ENCODE results near the gene AKAP6. TPM values are rescaled to one million over a fixed set of nuclear protein-coding genes. Genes with fewer than 3 reads are reported as not detected.

Gene AKAP6
- total RNA-seq, 1 experiment from 2014 or later: 2.3 TPM

DNA sequence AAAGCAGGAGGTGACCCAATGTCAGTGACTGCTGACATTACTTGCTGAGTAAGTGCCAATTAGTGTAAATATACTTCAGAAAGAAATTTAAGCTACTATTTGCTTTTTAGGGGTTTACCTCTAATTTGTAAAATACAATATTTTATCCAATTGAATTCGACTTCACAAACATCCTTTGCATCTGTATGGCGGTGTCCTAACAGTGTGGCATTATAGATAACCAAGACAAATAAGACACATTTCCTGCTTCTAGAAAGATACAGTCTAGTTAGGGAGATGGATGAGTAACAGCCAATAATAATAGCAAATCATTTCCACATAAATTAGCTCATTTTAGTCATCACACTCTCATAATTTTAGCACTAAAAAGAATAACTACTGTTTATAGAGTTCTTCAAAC lies 196.5 kb downstream of the AKAP6 start:
- Histone ChIP-seq H3K79me2 (ENCODE audit: low read length) (no peaks in the 10 kb centered on the region), H3K9me3 (ENCODE audit: low read length) (no peaks in the 10 kb centered on the region), H3K27ac (ENCODE audit: low read length) (no peak overlapping the region), H3K27me3 (ENCODE audit: low read length) (no peaks in the 10 kb centered on the region), H2AFZ (ENCODE audit: low read length) (no peak overlapping the region), H3K4me2 (ENCODE audit: low read depth, low read length, poor library complexity, severe bottlenecking) (no peak overlapping the region), H3K4me1 (ENCODE audit: low read length) (no peaks in the 10 kb centered on the region), H3K9me2 (replicated peaks; ENCODE audit: insufficient read depth, low read length) (no peaks in the 10 kb centered on the region), H3K9ac (ENCODE audit: low read length) (no peak overlapping the region), H4K20me1 (ENCODE audit: insufficient read depth, low read depth, low read length) (no peaks in the 10 kb centered on the region), H3K36me3 (ENCODE audit: insufficient read depth, low read length) (no peaks in the 10 kb centered on the region), H3K4me3 (ENCODE audit: low read length) (no peak overlapping the region)
- DNase-seq: no peak

DNA sequence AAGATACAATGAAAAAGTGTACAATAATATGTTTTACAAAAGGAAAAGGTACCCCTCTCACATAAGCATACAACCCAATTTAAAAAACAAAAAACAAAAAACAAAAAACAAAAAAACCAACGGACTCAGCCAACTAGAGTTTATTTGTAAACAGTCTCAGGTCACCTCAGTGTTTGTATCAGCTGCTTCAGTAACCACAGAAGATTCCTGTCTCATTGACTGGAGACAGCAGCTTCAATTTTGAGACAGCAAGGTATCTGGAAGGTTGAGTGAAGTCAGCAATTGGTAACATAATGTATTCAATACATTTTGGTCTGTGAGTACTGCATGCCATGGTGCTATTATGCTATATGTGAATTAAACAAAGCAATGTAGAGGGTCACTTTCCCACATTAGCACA lies 201.7 kb downstream of the AKAP6 start:
- no peak overlapping the region for H3K27ac ChIP-seq (ENCODE audit: low read length)
- no peak overlapping the region for H2AFZ ChIP-seq (ENCODE audit: low read length)
- no peaks in the 10 kb centered on the region for H4K20me1 ChIP-seq (ENCODE audit: insufficient read depth, low read depth, low read length)
- no peaks in the 10 kb centered on the region for H3K36me3 ChIP-seq (ENCODE audit: insufficient read depth, low read length)
- no peaks in the 10 kb centered on the region for H3K27me3 ChIP-seq (ENCODE audit: low read length)
- no peak overlapping the region for H3K9ac ChIP-seq (ENCODE audit: low read length)
- H3K9me2 ChIP-seq (replicated peaks; ENCODE audit: insufficient read depth, low read length): no peaks in the 10 kb centered on the region
- H3K4me1 ChIP-seq (ENCODE audit: low read length): no peaks in the 10 kb centered on the region
- no peaks in the 10 kb centered on the region for H3K79me2 ChIP-seq (ENCODE audit: low read length)
- no peak overlapping the region for H3K4me2 ChIP-seq (ENCODE audit: low read depth, low read length, poor library complexity, severe bottlenecking)
- H3K4me3 ChIP-seq (ENCODE audit: low read length): no peak overlapping the region
- DNase-seq: no peak
- no peaks in the 10 kb centered on the region for H3K9me3 ChIP-seq (ENCODE audit: low read length)

DNA sequence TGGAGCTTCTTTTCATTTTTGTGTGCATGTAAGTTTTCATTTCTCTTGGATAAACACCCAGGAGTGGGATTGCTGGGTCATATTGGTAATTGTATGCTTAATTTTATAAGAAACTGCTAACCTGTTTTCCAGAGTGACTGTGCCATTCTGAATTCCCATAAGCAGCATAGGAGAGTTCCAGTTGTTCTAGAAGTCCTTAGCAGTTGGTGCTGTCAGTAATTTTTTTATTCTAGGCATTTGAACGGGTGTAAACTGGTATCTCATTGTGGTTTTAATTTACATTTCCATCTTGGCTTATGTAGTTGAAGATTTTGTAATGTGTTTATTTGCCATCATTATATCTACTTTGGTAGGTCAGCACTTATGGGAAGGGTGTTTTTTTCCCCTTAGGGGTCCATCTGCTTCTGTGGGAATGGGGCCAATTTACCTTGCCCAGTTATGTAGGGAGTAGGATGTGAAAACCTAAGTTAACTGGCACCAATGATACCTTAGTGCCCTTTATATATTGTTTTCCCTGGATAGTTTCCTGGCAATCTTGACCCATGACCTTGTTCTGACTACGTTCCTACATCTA lies 202.9 kb downstream of the AKAP6 start:
- Histone ChIP-seq H3K4me3 (ENCODE audit: low read length) (no peak overlapping the region), H3K9ac (ENCODE audit: low read length) (no peak overlapping the region), H3K9me2 (replicated peaks; ENCODE audit: insufficient read depth, low read length) (no peaks in the 10 kb centered on the region), H3K4me1 (ENCODE audit: low read length) (no peaks in the 10 kb centered on the region), H4K20me1 (ENCODE audit: insufficient read depth, low read depth, low read length) (no peaks in the 10 kb centered on the region), H2AFZ (ENCODE audit: low read length) (no peak overlapping the region), H3K9me3 (ENCODE audit: low read length) (no peaks in the 10 kb centered on the region), H3K27me3 (ENCODE audit: low read length) (no peaks in the 10 kb centered on the region), H3K79me2 (ENCODE audit: low read length) (no peaks in the 10 kb centered on the region), H3K27ac (ENCODE audit: low read length) (no peak overlapping the region), H3K36me3 (ENCODE audit: insufficient read depth, low read length) (no peaks in the 10 kb centered on the region), H3K4me2 (ENCODE audit: low read depth, low read length, poor library complexity, severe bottlenecking) (no peak overlapping the region)
- no peak for DNase-seq

DNA sequence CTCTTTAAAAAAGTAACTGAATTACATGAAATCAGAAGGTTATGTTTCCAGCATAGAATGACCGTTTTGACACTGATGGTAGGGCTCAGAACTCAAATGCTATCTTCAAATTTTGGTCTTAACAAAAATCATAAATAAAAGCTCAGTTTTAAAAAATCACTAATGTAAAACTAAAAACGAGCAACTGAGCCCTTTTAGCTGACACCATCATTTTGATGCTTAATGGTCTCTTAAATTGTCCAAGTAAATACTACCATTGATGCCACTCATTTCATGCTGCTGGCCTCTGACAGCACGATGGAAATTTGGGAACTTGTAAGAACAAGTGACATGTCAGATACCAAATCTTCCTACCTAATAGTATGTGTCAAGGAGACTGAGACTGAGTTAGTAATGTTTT lies 205.0 kb downstream of the AKAP6 start:
- H3K79me2 ChIP-seq (ENCODE audit: low read length): no peaks in the 10 kb centered on the region
- H4K20me1 ChIP-seq (ENCODE audit: insufficient read depth, low read depth, low read length): no peaks in the 10 kb centered on the region
- H3K9me2 ChIP-seq (replicated peaks; ENCODE audit: insufficient read depth, low read length): no peaks in the 10 kb centered on the region
- H3K36me3 ChIP-seq (ENCODE audit: insufficient read depth, low read length): no peaks in the 10 kb centered on the region
- H3K9ac ChIP-seq (ENCODE audit: low read length): no peak overlapping the region
- H3K27ac ChIP-seq (ENCODE audit: low read length): no peak overlapping the region
- no peak for DNase-seq
- no peak overlapping the region for H3K4me2 ChIP-seq (ENCODE audit: low read depth, low read length, poor library complexity, severe bottlenecking)
- no peak overlapping the region for H2AFZ ChIP-seq (ENCODE audit: low read length)
- H3K27me3 ChIP-seq (ENCODE audit: low read length): no peaks in the 10 kb centered on the region
- H3K9me3 ChIP-seq (ENCODE audit: low read length): no peaks in the 10 kb centered on the region
- H3K4me3 ChIP-seq (ENCODE audit: low read length): no peak overlapping the region
- H3K4me1 ChIP-seq (ENCODE audit: low read length): no peaks in the 10 kb centered on the region

DNA sequence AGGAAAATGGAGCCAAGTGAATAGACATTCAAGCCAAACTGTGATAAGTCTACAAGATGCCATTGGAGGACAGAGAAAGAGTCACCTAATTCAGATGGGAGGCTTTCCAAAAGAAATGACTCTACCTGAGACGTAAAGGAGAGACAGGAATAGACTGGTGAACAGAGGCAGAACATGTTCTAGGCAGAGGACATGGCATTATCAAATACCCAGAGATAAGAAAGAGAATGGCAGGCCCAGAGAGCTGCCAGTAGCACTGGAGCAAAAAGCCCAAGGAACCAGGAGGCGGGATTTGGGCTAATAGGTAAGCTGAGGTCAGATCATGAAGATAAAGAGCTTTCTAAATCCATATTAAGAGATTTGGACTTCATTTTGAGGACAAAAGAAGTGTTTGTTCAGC lies 207.1 kb downstream of the AKAP6 start:
- Histone ChIP-seq H3K4me3 (ENCODE audit: low read length) (no peak overlapping the region), H4K20me1 (ENCODE audit: insufficient read depth, low read depth, low read length) (no peaks in the 10 kb centered on the region), H3K4me2 (ENCODE audit: low read depth, low read length, poor library complexity, severe bottlenecking) (no peak overlapping the region), H3K79me2 (ENCODE audit: low read length) (no peaks in the 10 kb centered on the region), H3K9ac (ENCODE audit: low read length) (no peak overlapping the region), H3K27ac (ENCODE audit: low read length) (no peak overlapping the region), H3K4me1 (ENCODE audit: low read length) (no peaks in the 10 kb centered on the region), H2AFZ (ENCODE audit: low read length) (no peak overlapping the region), H3K36me3 (ENCODE audit: insufficient read depth, low read length) (no peaks in the 10 kb centered on the region), H3K9me2 (replicated peaks; ENCODE audit: insufficient read depth, low read length) (no peaks in the 10 kb centered on the region), H3K27me3 (ENCODE audit: low read length) (no peaks in the 10 kb centered on the region), H3K9me3 (ENCODE audit: low read length) (no peaks in the 10 kb centered on the region)
- no peak for DNase-seq

DNA sequence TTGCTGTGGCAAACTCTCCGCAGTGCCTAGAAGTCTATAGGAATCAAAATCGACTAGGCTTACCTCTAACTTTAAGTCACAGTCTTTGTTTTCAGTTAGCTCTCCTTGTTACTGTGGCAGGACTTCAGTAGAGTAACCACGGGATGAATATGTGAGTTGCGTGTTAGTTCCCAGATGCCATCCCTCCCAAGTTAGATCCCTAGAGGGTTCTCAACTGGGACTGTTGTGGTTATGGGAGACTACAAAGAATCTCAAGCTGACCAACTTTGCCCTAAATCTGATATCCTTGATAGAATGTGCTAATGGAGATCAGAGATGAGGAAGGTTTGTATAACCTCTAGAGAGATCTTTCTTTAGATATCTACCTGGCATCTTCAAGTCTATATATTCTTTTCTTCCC lies 208.1 kb downstream of the AKAP6 start:
- Histone ChIP-seq H3K27me3 (ENCODE audit: low read length) (no peaks in the 10 kb centered on the region), H3K4me3 (ENCODE audit: low read length) (no peak overlapping the region), H3K36me3 (ENCODE audit: insufficient read depth, low read length) (no peaks in the 10 kb centered on the region), H2AFZ (ENCODE audit: low read length) (no peak overlapping the region), H3K9me2 (replicated peaks; ENCODE audit: insufficient read depth, low read length) (no peaks in the 10 kb centered on the region), H3K9me3 (ENCODE audit: low read length) (no peaks in the 10 kb centered on the region), H3K4me1 (ENCODE audit: low read length) (no peaks in the 10 kb centered on the region), H4K20me1 (ENCODE audit: insufficient read depth, low read depth, low read length) (no peaks in the 10 kb centered on the region), H3K9ac (ENCODE audit: low read length) (no peak overlapping the region), H3K27ac (ENCODE audit: low read length) (no peak overlapping the region), H3K79me2 (ENCODE audit: low read length) (no peaks in the 10 kb centered on the region), H3K4me2 (ENCODE audit: low read depth, low read length, poor library complexity, severe bottlenecking) (no peak overlapping the region)
- DNase-seq: no peak

DNA sequence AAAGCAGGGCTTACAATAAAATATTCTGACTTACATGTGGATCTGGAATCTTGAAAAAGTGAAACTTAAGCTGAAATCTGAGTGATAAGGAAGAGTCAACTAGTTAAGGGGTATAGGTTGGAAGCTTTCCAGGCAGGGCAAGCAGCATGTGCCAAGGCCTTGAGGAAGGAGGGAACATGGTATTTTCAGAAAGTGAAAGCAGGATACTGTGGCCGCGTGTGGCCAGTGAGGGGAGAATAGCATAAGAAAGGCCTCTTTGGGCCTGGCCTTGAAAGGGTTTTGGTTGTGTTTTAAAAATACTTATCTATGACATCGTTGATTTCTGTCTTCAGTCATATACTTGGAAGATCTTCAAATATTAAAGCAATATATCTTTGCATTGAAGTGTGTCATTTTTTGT lies 213.4 kb downstream of the AKAP6 start:
- no peak overlapping the region for H2AFZ ChIP-seq (ENCODE audit: low read length)
- no peaks in the 10 kb centered on the region for H3K27me3 ChIP-seq (ENCODE audit: low read length)
- DNase-seq: no peak
- H3K4me1 ChIP-seq (ENCODE audit: low read length): no peaks in the 10 kb centered on the region
- H3K79me2 ChIP-seq (ENCODE audit: low read length): no peaks in the 10 kb centered on the region
- H3K9me2 ChIP-seq (replicated peaks; ENCODE audit: insufficient read depth, low read length): no peaks in the 10 kb centered on the region
- H3K27ac ChIP-seq (ENCODE audit: low read length): no peak overlapping the region
- no peaks in the 10 kb centered on the region for H4K20me1 ChIP-seq (ENCODE audit: insufficient read depth, low read depth, low read length)
- H3K9ac ChIP-seq (ENCODE audit: low read length): no peak overlapping the region
- no peaks in the 10 kb centered on the region for H3K36me3 ChIP-seq (ENCODE audit: insufficient read depth, low read length)
- H3K4me2 ChIP-seq (ENCODE audit: low read depth, low read length, poor library complexity, severe bottlenecking): no peak overlapping the region
- no peaks in the 10 kb centered on the region for H3K9me3 ChIP-seq (ENCODE audit: low read length)
- no peak overlapping the region for H3K4me3 ChIP-seq (ENCODE audit: low read length)

DNA sequence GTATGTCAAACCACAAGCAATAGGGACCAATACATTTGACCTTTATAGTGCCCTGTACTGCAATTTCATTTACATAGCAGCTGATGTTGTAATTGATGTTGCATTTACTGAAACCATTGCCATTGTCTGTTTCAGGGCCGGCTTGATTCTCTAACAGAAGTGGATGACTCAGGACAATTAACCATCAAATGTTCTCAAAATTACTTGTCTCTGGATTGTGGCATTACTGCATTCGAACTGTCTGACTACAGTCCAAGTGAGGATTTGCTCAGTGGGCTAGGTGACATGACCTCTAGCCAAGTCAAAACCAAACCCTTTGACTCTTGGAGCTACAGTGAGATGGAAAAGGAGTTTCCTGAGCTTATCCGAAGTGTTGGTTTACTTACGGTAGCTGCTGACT lies 216.0 kb downstream of the AKAP6 start:
- Histone ChIP-seq H3K9me2 (replicated peaks; ENCODE audit: insufficient read depth, low read length) (no peaks in the 10 kb centered on the region), H4K20me1 (ENCODE audit: insufficient read depth, low read depth, low read length) (no peaks in the 10 kb centered on the region), H2AFZ (ENCODE audit: low read length) (no peak overlapping the region), H3K4me1 (ENCODE audit: low read length) (no peaks in the 10 kb centered on the region), H3K4me3 (ENCODE audit: low read length) (no peak overlapping the region), H3K36me3 (ENCODE audit: insufficient read depth, low read length) (no peaks in the 10 kb centered on the region), H3K4me2 (ENCODE audit: low read depth, low read length, poor library complexity, severe bottlenecking) (no peak overlapping the region), H3K9ac (ENCODE audit: low read length) (no peak overlapping the region), H3K79me2 (ENCODE audit: low read length) (no peaks in the 10 kb centered on the region), H3K27me3 (ENCODE audit: low read length) (no peaks in the 10 kb centered on the region), H3K9me3 (ENCODE audit: low read length) (no peaks in the 10 kb centered on the region), H3K27ac (ENCODE audit: low read length) (no peak overlapping the region)
- no peak for DNase-seq

All from Karpas-422 (cell line).